Effector CD8-positive, alpha-beta T cell (primary cell): ENCODE data around the gene APBA1.

Experiments used
- DNase-seq: peaks from one replicate; lab custom pipeline; 2025; lab: John Stamatoyannopoulos, UW

Gene APBA1

DNA sequence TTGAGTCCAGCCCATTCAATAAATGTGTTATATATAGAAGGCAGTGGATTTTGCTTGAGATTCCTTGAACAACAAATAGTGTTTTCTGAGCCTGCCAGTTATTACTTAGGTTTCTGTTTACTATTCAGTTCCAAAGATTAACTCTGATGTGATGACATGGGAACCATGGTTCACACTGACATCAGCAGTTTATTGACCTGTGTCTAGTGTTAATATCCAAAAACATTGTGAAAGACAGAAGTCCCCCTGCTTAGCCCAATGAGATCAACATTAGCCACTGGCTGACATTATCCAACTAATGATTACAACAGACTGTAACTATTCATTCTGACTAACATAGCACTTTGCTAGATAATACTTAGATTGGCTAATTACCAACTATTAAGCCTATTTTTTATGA is 14.9 kb downstream of the APBA1 start:
- DNase-seq, result no peak

DNA sequence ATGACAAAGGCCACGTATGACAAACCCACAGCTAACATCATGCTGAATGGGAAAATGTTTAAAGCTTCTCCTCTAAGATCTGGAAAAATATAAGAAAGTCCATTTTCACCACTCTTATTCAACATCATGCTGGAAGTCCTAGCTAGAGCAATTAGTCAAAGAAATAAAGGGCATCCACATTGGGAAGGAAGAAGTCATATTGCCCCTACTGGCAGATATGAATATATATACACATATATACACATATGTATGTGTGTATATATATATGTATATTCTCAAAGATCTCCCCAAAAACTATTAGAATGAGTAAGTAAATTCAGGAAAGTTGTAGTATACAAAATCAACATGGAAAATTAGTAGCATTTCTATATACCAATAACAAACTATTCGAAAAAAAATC is 17.1 kb downstream of the APBA1 start:
- DNase-seq, result no peak

DNA sequence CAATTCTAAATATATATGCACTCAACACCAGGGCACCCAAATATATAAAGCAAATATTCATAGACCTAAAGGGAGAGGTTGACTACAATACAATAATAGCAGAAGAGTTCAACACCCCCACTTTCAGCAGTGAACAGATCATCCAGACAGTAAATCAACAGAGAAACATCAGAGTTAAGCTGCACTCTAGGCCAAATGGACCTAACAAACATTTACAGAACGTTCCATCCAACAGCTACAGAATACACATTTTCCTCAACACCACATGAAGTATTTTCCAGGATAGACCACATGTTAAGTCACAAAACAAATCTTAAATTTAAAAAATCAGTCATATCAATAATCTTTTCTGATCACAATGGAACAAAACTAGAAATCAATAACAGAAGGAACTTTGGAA is 18.9 kb downstream of the APBA1 start:
- no peak for DNase-seq

DNA sequence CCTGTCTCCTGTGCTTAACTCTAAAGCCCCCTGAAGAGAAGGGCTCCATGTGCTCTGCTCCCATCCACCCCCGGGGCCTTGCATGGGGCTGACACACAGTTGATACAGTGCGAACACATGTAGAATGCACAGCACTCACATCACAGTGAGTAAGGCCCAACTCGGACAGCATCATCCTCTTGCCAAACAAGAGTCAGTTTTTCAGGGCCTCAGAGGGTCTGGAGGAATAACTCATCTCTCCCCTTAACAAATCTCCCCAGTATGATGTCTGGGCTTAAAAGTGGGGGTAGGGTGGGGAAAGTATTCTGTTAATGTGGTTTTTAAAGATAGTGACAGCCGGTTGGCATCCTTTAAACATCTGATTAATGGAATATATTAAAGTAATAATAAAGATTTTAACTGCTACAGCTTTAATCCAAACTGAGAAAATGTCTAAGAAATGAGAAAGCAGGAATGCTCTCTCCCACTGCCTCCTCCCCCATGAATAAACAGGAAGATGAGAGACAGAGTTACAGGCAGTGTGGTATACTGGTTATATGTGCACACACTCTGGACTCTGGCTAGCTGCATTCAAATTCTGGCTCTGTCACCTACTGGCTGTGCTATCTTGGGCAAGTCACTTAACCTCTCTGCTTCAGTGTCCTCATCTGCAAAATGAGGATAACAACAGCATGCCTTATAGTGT is 22.5 kb downstream of the APBA1 start:
- no peak for DNase-seq

DNA sequence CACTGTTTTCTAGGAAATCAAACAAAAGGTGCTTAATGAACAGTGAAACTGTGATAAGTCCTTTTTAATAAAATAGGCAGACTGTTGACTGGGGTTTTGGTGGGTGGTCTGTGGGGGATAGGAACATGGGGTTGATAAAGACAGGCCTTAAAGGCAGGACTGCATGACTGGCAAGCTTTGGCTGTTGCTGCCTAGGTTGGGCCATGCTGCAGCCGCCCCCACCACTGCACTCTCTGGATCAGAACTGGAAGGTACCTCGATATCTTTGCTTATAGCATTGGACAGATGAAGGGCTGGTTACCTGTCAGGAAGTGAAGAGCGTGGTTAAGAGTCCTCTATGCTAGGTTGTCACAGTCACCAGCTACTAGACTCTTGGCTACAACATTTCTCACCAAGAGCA is 24.4 kb downstream of the APBA1 start:
- no peak for DNase-seq

DNA sequence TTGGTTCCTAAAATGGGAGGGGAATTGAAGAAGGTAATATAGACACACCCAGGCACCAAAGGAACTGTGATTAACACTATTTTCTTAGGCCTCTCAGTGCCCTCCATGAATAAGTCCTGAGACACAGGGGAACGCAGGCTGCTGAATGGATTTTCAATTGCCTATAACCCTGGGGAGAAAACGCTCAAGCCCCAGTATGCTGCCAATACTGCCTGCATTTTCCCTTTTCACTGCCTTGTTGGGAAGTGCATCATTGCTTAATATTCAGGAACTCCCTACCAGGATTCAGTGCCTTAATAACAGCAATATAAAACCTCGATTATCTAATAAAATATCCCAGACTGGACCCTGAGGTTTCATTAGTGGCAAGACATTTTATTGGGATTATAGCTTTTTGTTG is 25.4 kb downstream of the APBA1 start:
- DNase-seq, result no peak

DNA sequence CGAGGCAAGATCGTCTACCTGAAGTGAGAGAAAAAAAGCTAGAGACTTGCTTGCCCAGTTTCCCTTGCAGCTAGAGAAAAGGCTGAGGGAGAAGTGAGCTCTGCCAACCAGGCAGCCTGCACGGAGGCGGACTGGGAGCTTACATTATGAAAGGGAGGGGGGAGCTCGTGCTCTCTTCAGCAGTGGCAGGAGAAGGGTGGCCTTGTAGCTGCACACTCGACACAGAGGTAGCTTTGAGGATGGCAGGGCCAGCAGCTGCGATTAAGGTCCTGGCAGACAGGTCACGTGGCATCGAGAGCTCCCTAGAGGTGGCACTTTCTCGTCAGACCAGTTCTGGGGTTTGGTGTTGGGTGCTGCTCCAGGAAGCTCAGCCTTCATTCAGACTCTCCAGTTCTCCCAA is 26.7 kb downstream of the APBA1 start:
- DNase-seq, result no peak

DNA sequence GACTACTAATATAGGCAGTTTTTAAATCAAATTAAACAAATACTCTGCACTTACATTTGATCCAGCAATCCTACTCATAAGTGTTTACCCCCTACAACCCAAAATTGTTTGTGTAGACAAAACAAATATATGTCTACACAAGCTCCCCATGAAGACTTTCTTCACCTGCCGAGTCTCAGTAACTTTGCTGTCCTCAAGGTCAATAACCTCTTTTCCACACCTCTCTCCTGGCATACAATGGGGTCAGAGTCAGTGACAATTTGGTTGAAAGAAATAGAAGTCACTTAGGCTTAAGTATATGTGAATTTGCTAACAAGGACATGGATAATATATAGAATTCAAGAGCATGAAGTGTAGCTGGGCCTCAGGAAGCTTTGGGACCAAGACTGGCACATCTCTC is 29.1 kb downstream of the APBA1 start:
- DNase-seq, result no peak

DNA sequence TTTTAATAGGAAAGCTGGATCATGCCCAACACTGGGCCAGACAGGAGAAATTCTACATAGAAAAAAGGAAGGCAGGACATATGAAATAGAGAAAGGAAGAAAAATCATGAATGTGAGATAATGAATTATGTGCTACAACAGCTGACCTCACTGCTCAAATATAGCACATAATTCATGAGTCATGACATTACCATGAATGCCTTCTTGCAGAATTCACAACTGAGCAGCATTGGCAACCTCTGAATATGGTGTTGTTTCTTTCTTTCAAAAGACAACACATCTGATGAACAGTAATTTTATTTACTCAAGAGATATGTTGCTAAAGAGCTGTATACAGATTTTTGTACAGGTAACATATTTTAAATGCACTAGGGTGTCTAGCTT is 34.4 kb downstream of the APBA1 start:
- DNase-seq, result no peak

DNA sequence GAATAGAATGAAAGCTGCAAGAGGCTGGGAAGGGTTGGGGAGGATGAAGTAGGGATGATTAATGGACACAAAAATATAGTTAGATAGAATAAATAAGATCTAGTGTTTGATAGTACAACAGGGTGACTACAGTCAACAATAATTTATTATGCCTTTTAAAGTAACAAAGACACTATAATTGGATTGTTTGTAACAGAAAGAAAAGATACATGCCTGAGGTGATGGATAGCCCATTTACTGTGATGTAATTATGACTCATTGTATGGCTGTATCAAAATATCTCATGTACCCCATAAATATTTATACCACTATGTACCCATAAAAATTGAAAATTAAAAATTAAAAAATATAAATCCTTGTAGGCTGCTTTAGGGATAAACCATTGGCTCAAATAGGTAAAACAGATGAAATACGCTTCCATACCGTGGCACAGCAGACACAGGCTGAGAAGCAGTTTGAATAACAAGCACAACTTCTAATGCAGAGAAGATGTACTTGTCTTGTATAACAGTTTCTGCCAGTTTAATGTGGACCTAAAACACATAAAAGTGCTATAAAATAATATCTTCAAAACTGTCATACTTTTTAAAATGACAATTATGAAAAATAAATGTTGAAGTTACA is 34.9 kb downstream of the APBA1 start:
- DNase-seq, result no peak

DNA sequence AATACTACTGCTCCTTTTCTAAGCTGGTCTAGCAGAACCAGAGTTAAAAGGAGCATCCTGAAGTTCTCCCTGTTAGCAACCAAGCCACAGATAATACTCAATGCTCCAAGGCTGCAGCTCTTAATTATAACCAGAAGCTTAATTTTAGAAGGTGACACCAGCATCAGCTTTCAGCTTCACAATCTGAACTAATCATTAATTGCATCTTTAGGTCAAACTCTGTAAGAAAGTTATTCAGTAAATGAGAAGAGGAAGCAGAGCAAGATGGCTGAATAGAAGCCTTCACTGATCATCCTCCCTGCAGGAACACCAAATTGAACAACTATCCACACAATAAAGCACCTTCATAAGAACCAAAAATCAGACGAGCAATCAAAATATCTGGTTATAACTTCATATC is 38.5 kb downstream of the APBA1 start:
- no peak for DNase-seq

DNA sequence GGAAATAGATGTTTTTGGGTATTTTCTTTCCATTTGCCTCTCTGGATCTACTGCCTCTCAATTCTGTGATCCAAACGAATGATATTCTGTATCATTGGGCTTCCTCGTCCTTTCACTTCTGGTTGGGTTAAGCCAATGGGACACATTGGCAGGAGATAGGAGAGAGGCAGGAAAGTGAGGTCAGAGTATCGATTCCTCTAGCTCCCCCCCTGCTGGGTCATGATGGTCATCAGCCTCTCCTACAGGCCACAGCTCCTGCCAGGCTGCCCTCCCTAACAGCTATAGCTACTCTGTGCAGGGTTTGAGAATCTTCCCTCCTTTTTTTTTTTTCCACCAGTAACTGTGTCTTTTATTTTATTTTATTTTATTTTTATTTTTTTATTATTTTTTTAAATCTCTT is 39.4 kb downstream of the APBA1 start:
- no peak for DNase-seq

DNA sequence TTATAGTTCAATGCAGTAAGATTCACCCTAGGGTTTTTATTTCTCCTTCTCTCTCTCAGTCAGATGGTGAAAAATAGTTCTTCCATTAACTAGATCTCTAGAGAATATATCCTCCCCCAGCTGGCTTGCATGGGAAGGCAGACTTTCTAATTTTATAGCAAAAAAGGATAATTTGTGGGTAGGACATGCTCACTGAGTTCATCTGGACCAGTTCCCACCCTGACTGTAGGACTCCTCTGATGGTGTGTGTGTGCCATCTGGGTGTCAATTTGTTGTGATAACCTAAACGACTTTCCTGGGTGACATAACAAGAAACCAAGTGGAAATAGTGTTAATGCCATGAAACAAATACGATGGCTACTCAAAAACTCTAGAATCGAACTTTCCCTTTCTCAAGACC is 44.9 kb downstream of the APBA1 start:
- no peak for DNase-seq

DNA sequence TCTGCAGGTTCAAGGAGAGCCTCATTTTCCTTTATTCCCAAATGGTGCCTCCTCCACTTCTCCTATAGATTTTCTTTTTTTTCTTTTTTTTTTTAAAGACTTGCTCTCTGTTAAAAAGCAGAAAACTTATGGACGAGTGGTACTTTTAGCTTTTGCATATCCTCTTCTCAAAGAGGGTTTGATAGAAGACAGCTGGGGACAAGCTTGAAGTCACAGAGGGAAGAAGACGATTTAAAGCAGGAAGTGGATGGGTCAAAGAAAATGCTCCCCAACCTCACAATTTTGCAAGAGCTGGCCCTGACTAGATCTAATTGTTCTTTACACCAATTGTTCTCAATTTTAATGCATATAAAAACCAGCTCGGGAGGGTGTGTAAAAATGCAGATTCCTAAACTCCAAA is 48.9 kb downstream of the APBA1 start:
- no peak for DNase-seq

DNA sequence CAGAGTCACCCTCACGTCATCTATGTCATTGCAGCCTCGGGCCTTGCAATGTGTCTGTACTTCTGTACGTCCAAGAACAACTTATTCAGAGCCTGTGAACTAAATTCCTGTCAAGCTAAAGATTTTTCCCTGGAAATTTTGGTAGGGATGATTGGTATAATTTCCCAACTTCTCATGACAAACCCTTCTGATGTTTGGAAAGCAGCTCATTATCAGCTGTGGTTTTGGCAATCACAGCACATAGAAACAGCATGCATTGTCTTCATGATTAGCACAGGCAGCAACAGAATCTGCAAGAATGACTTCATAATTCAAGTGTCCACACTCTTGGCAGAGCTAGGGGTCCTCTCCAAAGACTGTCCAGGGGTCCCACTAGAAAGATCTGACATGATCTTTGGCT is 49.5 kb downstream of the APBA1 start:
- no peak for DNase-seq

DNA sequence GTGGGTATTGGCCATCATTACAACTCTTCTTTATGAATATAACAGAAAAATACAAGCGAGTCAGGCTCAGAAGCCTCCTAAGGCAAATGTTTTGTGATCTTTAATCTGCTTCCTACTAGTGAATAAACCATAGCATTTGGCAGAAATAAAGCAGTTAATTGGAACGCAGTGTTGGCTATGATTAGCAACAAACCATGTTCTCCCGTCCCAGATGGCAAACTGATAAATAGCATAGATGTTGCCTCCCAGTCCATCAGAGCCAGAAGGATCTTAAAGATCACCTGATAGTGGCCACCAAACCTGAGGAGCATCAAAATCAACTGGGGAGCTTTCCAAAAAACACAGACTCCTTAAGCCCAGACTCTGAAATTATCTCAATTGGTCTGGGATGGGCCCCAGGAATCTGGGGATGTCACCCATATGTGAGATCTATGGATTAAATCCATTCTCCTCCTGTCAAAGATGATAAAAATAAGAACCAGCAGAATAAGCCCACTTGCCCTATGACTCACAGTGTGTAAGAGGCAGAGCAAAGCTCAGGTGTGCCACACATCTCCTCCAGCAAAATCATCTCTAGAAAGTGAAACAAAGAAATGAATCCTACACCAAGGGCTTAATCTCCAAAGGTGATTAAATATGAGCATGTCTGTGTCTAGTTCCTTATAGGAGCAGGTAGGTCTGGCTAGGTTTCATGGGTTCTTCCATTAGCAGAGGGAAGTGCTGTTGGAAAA is 50.3 kb downstream of the APBA1 start:
- no peak for DNase-seq

DNA sequence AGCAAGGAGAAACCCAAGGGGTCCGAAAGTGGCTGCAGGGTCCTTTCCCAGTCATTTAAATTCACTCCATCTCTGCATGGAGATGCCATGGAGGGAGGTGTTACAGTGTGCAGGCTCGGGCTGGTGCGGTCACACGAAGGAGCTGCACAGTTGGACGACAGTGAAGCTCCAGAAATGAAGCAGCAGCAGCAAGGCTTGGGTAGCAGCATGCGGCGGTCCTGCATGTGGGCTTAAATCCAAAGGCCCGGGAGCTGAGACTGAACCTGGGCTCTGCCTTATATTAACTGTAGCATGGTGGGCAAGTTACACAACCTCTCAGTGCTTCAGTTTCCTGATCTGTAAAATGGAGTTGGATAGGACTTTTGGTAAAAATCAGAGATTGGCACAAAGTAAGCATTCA is 51.4 kb downstream of the APBA1 start:
- no peak for DNase-seq

DNA sequence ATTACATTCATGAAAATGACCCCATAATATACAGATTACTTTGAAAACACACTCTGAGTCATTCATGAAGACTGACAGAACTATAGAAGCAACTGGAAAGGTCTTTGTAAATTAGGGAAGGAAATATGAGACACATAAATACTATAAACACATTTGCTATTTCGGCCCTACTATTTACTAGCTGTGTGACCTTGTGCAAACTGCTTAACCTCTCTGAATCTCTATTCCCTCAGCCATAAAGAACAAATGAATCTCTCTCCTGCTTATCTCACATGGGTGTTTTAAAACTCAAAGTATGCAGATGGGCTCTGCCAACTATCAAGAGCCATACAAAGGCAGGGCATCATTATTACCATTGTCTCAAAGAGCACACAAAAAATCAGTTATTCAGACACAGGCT is 52.9 kb downstream of the APBA1 start:
- DNase-seq, result no peak

DNA sequence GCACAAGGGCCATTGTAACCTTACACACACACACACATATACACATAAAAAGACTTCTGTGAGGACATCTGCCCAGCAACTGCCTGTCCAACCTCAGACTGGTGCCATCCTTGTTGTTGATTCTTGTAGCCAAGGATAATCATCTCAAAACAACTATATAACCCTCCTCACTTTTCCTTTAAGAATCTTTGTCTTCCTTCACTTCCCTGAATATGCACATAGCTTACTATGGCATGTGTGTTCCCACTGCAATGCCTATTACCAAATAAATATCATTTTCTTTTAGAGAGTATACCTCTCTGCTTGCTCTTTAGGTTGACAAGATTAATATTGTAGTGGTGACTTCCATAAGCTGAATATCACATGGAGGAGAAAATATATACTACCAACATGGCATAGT is 55.2 kb downstream of the APBA1 start:
- DNase-seq, result no peak

DNA sequence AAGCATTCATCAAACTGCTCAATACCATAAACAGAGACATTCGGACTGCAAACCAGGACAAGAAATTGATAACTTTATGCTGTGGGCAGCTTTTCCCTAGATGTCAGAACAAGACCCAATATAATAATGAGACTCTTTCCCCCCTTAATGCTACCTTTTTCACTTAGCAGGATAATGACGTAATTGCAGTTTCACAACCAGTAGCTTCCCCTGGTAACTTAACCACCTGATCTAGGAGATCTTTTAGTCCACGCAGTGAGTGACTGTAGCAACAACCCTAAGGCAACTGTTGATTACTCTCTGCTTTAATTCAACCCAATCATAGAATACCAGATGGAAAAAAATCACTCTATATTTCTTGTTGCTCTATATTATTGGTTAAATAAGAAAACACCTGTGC is 56.3 kb downstream of the APBA1 start:
- DNase-seq, result no peak

DNA sequence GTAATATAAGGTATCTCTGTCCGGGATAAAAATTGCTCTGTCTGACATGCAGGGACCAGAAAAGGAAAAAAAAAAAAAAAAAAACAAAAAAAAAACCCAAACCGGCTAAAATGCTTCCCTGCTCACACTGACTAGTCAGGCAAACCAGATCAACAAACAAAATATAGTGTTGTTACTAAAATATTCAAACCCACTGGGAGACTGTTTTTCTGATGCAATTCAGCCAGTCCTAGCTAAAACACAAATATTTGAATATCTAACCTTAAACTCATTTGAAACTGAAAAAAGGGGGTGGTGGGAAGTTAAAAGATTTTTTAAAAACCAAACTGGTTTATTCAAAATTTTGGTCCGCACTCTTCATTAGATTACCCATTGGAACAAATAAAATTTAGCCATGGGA is 61.0 kb downstream of the APBA1 start:
- DNase-seq, result no peak

DNA sequence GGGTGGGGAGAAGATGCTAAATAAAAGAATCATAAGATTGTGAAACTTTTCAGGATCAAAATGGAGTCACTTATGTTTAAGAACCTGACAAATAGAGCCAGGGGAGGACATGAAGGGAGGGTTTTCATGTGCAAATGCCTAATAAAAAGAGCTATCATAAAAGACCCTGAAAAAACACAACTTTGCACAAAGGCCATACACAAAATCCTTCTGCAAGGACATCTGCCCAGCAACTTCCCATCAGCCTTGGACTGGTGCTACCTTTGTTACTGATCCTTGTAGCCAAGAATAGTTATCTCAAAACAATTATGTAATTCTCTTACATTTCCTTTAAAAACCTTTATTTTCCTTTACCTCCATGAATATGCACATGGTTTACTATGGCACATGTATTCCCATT is 63.0 kb downstream of the APBA1 start:
- no peak for DNase-seq

DNA sequence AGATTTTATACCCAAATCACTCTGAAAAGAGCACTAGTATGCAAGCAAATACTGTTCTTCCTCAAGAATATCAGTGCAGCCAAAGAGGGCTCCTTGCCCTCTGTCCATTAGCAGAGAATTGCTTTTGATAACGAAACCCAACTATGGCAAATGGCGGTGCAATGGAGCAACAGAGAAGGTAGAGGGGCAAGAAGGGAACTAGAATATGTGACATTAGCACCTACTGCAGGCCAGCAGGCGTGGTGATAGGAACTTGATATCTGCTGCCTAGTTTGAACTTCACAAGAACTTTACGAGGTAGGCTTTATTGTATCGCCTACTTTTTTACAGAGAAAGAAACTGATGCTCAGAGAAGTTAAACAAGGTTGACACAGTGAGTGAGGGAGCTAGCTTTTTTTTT is 66.1 kb downstream of the APBA1 start:
- DNase-seq, result no peak

DNA sequence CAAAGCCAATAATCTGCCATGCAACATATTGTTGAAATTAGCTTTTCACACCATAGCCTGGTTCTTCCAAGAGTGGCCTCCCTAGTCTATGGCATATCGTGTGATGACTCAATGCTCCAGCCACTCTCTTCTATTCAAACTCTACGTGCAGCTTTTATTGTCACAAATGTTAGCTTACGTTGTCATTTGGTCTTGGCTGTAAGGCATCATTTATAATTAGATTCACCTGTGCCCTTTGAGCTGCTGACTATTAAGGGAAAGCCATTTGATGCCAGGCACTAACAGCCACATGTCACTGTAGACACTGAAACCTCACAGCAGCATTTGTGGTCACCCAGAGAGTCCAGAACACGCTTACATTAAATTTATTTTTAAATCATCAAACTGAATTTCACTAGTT is 66.8 kb downstream of the APBA1 start:
- DNase-seq, result no peak
